ENCODE measurements around the gene C10orf95.
A peak's percentile ranks its signal among the peaks of the same experiment; 100 is the strongest.

Gene C10orf95

GRCh38 chr10:102419269-102420180 is 31.8 kb downstream of the C10orf95 start:
- peak overlapping the region; percentile 74 for H3K27ac Mint-ChIP-seq
- ATAC-seq, result no peak

DNA sequence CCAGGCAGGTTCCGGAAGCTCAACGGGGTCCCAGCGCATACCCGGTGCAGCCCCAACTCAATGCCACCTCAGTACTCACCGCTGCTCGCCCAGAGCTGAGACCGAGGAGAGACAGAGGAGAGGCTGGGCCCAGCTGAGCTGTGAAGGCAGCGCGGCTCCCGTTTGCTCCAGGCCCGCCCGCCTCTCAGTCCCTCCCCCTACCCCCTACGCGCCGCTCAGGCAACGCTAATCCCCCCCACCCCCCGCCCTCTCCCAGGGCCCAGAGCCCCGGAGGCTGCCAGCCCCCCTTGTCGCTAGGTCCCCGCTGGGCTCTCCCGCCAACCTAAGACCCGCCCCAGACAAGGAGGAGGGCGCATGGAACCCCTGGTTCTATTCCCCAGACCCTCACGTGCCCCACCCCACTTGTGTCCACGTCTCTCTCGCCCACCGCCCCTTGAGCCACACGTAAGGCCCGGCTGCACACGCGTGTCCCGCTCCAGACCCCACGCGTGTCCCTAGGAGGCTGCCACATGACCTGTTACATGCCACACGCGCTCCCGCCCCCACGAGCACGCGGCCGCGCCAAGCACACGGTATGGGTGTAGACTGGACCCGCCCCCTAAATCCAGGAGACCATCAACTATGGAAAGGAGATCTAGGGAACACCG is 32.6 kb downstream of the C10orf95 start, which contains the start of gene PSD:
TSS of gene PSD (minus strand) at position 164 of the 647 bp plus-strand sequence. CDS start 1,747 bp downstream, outside the sequence.
- H3K4me3 Mint-ChIP-seq, result peak within 1 kb of the TSS; percentile 98
- ATAC-seq, result no peak
- H3K9me3 Mint-ChIP-seq, result no peaks in the 10 kb centered on the region
- peaks cover 34% of the 10 kb centered on the region for H3K4me1 Mint-ChIP-seq
- peaks cover 34% of the 10 kb centered on the region for H3K36me3 Mint-ChIP-seq
- DNase-seq (ENCODE audit: low spot score in 2 of 2), result no peak
- H3K27ac Mint-ChIP-seq, result peak within 1 kb of the TSS; percentile 74

More at GRCh38 chr10:102419269-102420180, 31.8 kb downstream of the C10orf95 start:
- H3K4me3 Mint-ChIP-seq, result peak overlapping the region; percentile 98
- no peaks in the 10 kb centered on the region for H3K9me3 Mint-ChIP-seq
- H3K4me1 Mint-ChIP-seq, result peaks cover 34% of the 10 kb centered on the region
- peaks cover 40% of the 10 kb centered on the region for H3K36me3 Mint-ChIP-seq
- DNase-seq (ENCODE audit: low spot score in 2 of 2), result peak; percentile 69 to 88

- H3K4me1 Mint-ChIP-seq, result peaks cover 33% of the 10 kb centered on the region
- peaks cover 17% of the 10 kb centered on the region for H3K36me3 Mint-ChIP-seq
- no peak for DNase-seq (ENCODE audit: low spot score in 2 of 2)
- ATAC-seq, result no peak
- H3K4me3 Mint-ChIP-seq, result no peak overlapping the region
- no peaks in the 10 kb centered on the region for H3K9me3 Mint-ChIP-seq
- H3K27ac Mint-ChIP-seq, result no peak overlapping the region
Observed at GRCh38 chr10:102416695-102417094, 34.6 kb downstream of the C10orf95 start.

DNA sequence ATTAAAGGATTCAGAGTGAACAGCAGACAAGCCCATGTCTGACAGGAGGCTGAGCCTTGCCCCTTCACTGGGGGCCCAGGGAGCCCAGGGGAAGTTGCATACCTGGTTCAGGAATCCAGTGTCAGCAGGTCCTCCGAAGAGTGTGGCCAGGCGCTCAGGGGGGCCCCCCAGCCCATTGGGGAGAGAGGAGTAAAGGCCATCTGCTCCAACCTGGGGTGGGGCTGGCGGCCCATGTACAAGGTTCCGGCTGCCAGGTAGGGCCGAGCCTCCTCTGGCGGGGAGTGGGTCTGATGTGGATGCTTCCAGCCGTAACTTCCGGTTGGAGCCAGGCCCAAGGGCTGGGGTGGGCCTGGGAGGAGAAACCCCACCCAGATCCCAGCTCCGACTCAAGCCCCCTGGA is 35.1 kb downstream of the C10orf95 start:
- H3K27ac Mint-ChIP-seq, result no peak overlapping the region
- peaks cover 17% of the 10 kb centered on the region for H3K36me3 Mint-ChIP-seq
- no peak for ATAC-seq
- no peak overlapping the region for H3K4me3 Mint-ChIP-seq
- H3K4me1 Mint-ChIP-seq, result peaks cover 38% of the 10 kb centered on the region
- DNase-seq (ENCODE audit: low spot score in 2 of 2), result no peak
- no peaks in the 10 kb centered on the region for H3K9me3 Mint-ChIP-seq

- ATAC-seq, result no peak
- Mint-ChIP-seq H3K4me1 (peaks cover 35% of the 10 kb centered on the region), H3K27ac (no peak overlapping the region), H3K4me3 (no peak overlapping the region), H3K36me3 (peaks cover 4% of the 10 kb centered on the region), H3K9me3 (no peaks in the 10 kb centered on the region)
- no peak for DNase-seq (ENCODE audit: low spot score in 2 of 2)
Observed at GRCh38 chr10:102414749-102415148, 36.6 kb downstream of the C10orf95 start.

DNA sequence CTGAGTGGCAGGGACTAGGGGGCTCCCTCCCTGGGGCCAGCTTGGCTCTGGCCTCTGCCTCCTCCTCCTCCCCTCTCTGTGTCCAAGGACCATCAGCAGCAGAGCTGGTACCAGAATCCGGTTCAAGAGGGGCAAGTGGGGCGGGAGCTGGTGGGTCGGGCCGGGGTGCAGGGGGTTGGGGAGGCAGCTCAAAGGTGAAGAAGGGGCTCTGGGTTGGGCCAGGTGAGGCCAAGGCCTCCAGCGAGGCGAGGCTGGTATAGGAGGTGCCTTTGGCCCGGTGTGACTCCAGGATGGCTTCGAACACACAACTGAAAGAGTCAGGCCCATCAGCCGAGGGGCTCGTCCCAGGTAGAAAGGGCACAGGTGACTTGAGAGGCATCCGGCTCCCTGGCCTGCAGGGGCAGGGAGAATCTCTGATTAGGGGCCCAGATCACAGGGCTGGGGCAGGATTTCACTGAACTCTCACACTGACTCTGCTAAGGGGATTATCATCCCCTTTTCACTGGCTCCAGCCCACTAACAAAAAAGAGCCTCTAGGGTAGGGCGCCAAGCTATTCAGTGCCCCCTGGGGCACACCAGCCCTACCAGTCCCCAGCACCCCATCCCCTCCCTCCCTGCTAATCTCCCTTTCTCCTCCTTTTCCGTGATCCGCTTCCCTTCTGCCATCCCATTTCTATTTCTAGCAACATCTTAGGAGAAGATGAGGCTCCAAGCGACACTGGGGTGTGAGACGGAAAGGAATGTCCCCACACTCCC is 37.4 kb downstream of the C10orf95 start:
- Mint-ChIP-seq H3K4me1 (peaks cover 33% of the 10 kb centered on the region), H3K4me3 (no peak overlapping the region), H3K27ac (peak overlapping the region; percentile 60), H3K36me3 (peaks cover 1% of the 10 kb centered on the region), H3K9me3 (no peaks in the 10 kb centered on the region)
- DNase-seq (ENCODE audit: low spot score in 2 of 2), result no peak
- no peak for ATAC-seq

- H3K4me3 Mint-ChIP-seq, result no peak overlapping the region
- no peaks in the 10 kb centered on the region for H3K9me3 Mint-ChIP-seq
- ATAC-seq (peak; percentile 45), DNase-seq (ENCODE audit: low spot score in 2 of 2) (no peak)
- H3K4me1 Mint-ChIP-seq, result peaks cover 36% of the 10 kb centered on the region
- H3K36me3 Mint-ChIP-seq, result peaks cover 5% of the 10 kb centered on the region
- peak overlapping the region; percentile 60 for H3K27ac Mint-ChIP-seq
Observed at GRCh38 chr10:102413053-102413705, 38.2 kb downstream of the C10orf95 start.

GRCh38 chr10:102412293-102412692 is 39.0 kb downstream of the C10orf95 start:
- ATAC-seq (no peak), DNase-seq (ENCODE audit: low spot score in 2 of 2) (no peak)
- peaks cover 43% of the 10 kb centered on the region for H3K4me1 Mint-ChIP-seq
- H3K27ac Mint-ChIP-seq, result no peak overlapping the region
- no peak overlapping the region for H3K4me3 Mint-ChIP-seq
- no peaks in the 10 kb centered on the region for H3K9me3 Mint-ChIP-seq
- H3K36me3 Mint-ChIP-seq, result peaks cover 13% of the 10 kb centered on the region

DNA sequence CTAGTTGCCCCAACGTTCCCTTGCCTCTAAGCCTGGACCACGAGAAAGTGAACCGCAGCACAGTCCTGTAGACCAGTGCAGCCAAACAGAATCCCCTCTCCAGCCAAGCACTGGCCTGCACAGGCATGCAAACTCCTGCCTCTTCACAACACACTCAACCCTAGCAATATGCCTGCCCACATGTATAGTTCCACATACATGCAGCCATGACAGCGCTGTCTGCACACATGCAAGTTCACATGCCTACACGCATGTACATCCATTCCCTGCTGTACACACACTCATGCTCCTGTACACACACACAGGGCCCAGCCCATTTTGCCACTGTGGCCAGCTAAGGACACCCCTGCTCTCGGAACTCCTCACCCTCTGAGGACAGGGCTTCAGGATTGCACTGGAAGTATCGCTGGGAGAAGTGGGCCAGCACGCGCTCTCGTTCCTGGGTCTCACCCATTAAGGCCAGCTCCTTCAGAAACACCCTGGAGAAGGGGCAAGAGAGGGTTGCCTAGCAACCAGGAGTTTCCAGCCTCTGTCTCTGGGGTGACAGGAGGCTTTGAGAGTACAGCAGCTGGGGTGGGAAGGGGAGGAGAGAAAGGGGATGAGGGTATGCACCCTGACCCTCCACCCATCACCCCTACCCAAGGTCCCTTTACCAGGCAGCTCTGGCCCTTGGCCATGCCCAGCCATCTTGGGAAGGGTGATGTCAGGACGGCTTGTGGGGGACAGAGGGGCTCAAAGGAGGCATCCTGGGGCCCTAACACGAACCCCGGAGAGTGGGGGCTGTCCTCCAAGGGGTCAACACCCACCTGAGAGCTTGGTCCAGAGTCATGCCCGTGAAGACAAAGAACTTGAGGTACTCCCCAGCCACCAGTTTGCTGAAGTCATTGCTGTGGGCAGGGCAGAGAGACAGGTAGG is 39.7 kb downstream of the C10orf95 start:
- H3K9me3 Mint-ChIP-seq, result no peaks in the 10 kb centered on the region
- DNase-seq (ENCODE audit: low spot score in 2 of 2), result no peak
- peak overlapping the region; percentile 48 for H3K27ac Mint-ChIP-seq
- H3K4me1 Mint-ChIP-seq, result peaks cover 43% of the 10 kb centered on the region
- peak overlapping the region; percentile 59 for H3K4me3 Mint-ChIP-seq
- peaks cover 20% of the 10 kb centered on the region for H3K36me3 Mint-ChIP-seq
- no peak for ATAC-seq

- H3K4me1 Mint-ChIP-seq, result peaks cover 49% of the 10 kb centered on the region
- ATAC-seq, result no peak
Observed at GRCh38 chr10:102410429-102411073, 40.8 kb downstream of the C10orf95 start.

GRCh38 chr10:102409604-102410428 is 41.5 kb downstream of the C10orf95 start:
- H3K27ac Mint-ChIP-seq, result peak overlapping the region; percentile 1
- ATAC-seq (no peak), DNase-seq (ENCODE audit: low spot score in 2 of 2) (no peak)
- peak overlapping the region; percentile 59 for H3K4me3 Mint-ChIP-seq
- H3K4me1 Mint-ChIP-seq, result peaks cover 52% of the 10 kb centered on the region
- peaks cover 38% of the 10 kb centered on the region for H3K36me3 Mint-ChIP-seq
- no peaks in the 10 kb centered on the region for H3K9me3 Mint-ChIP-seq

More at GRCh38 chr10:102410429-102411073, 40.8 kb downstream of the C10orf95 start:
- H3K9me3 Mint-ChIP-seq, result no peaks in the 10 kb centered on the region
- DNase-seq (ENCODE audit: low spot score in 2 of 2), result no peak
- H3K27ac Mint-ChIP-seq, result peak overlapping the region; percentile 48
- peaks cover 31% of the 10 kb centered on the region for H3K36me3 Mint-ChIP-seq
- H3K4me3 Mint-ChIP-seq, result peak overlapping the region; percentile 59

GRCh38 chr10:102408728-102409603 is 42.4 kb downstream of the C10orf95 start:
- H3K4me3 Mint-ChIP-seq, result peak overlapping the region; percentile 59
- ATAC-seq (peak; percentile 74), DNase-seq (ENCODE audit: low spot score in 2 of 2) (no peak)
- H3K9me3 Mint-ChIP-seq, result no peaks in the 10 kb centered on the region
- H3K27ac Mint-ChIP-seq, result peak overlapping the region; percentile 1
- peaks cover 52% of the 10 kb centered on the region for H3K4me1 Mint-ChIP-seq
- peaks cover 47% of the 10 kb centered on the region for H3K36me3 Mint-ChIP-seq

Data from stimulated activated effector memory CD8-positive, alpha-beta T cell treated with anti-CD3 and anti-CD28 coated beads, Interleukin-12 subunit alpha, Interleukin-12 subunit beta, amount 100 ng/mL, for 72 hours (primary cell).